GM06990 (cell line): ENCODE measurements around the gene DRD4.

Experiments
- DNase-seq: peaks from one replicate; pipeline ENCODE4 v3.0.0-alpha.2; 2011; ENCODE audit not compliant: insufficient read length; ENCODE audit errors: extremely low read depth
- H3K27me3 ChIP-seq: replicated peaks from 2 replicates; pipeline ENCODE4 v1.6.0; 2011; ENCODE audit warnings: low read length; ENCODE audit not compliant: control insufficient read depth, insufficient read depth
- H3K36me3 ChIP-seq: 2 replicates; pipeline ENCODE4 v1.5.1; 2011; ENCODE audit warnings: low read length; ENCODE audit not compliant: control insufficient read depth, insufficient read depth
- H3K4me3 ChIP-seq: replicated peaks from 2 replicates; pipeline ENCODE4 v1.5.1; 2011; ENCODE audit warnings: low read depth, mild to moderate bottlenecking, control low read depth, low read length
- CTCF ChIP-seq: IDR thresholded peaks from 2 replicates; pipeline ENCODE4 v1.5.1; 2011; ENCODE audit warnings: low read length, control low read depth, mild to moderate bottlenecking, inconsistent platforms; ENCODE audit not compliant: insufficient read depth, poor library complexity, severe bottlenecking

DRD4 gene

GRCh38 chr11:598005-598680 lies 38.9 kb upstream of the DRD4 start:
- DNase-seq, result no peak
- no peak for TF ChIP-seq CTCF
- no peak overlapping the region for H3K4me3 ChIP-seq
- H3K36me3 ChIP-seq, result peaks cover 41% of the 10 kb centered on the region
- no peaks in the 10 kb centered on the region for H3K27me3 ChIP-seq

- Histone ChIP-seq H3K4me3 (no peak overlapping the region), H3K27me3 (no peaks in the 10 kb centered on the region), H3K36me3 (peaks cover 41% of the 10 kb centered on the region)
- no peak for TF ChIP-seq CTCF
- no peak for DNase-seq
Measured at GRCh38 chr11:601573-602245, 35.4 kb upstream of the DRD4 start.

- no peak for DNase-seq
- Histone ChIP-seq H3K4me3 (no peak overlapping the region), H3K36me3 (peaks cover 35% of the 10 kb centered on the region), H3K27me3 (no peaks in the 10 kb centered on the region)
- TF ChIP-seq CTCF, result no peak
Measured at GRCh38 chr11:603154-603553, 33.9 kb upstream of the DRD4 start.

DNA sequence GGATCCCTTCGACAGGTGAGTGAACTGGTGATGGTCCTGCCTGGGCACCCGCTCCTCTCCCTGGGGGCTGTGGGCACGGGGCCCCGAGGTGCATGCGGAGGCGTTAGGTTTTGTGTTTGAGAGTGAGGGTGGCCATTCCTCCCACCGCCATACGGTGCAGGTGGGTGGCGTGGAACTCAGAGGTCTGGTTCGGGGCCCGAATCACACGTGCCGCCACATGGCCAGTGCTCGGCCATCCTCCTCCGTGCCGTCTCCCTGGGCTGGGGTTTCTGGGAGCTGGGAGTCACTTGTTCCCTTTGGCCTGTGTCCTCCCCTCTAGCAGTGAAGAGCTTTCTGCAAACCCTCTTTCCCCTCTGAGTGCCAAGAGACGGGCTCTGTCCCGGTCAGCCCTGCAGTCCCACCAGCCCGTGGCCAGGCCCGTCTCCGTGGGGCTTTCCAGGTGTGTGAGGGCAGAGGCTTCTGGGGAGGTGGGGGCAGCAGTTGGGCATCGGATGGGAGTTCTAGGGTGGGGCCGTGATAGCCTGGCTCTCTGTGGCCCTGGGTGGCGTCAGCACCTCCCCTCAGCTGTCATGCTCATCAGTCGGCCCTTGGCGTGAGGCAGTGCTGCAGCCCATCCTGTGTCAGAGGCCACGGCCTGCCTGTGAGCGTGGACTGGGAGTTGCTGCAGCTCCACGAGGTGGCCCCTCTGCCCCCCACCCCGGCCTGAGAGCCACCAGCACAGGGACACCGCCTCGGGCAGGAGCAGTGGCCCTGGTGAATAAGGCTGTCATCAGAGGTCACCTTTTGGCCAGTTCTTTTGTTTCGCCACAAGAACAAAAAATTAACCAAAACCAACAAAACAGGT lies 31.6 kb upstream of the DRD4 start:
- DNase-seq, result no peak
- TF ChIP-seq CTCF, result no peak
- no peaks in the 10 kb centered on the region for H3K27me3 ChIP-seq
- H3K4me3 ChIP-seq, result no peak overlapping the region
- peaks cover 38% of the 10 kb centered on the region for H3K36me3 ChIP-seq

- no peak for TF ChIP-seq CTCF
- peaks cover 45% of the 10 kb centered on the region for H3K36me3 ChIP-seq
- no peak overlapping the region for H3K4me3 ChIP-seq
- no peaks in the 10 kb centered on the region for H3K27me3 ChIP-seq
- no peak for DNase-seq
Measured at GRCh38 chr11:606245-606644, 30.8 kb upstream of the DRD4 start.
